Daoy (cell line): ENCODE results near the gene EPS8. TPM values are rescaled to one million over a fixed set of nuclear protein-coding genes. Genes with fewer than 3 reads are reported as not detected.

Source experiments
- DNase-seq: peaks from one replicate; pipeline ENCODE4 v3.0.0-alpha.2; 2015; ENCODE audit warnings: low read depth
- total RNA-seq: library from RNA; depleted of rRNA; stranded (reverse); fragments of >200 nt; shearing (Covaris generic); gene quantifications from 2 replicates; pipeline ENCODE4 v1.2.3, GENCODE V29; 2014

The EPS8 gene
- total RNA-seq, 1 experiment from 2014 or later: 21.1 TPM

DNA sequence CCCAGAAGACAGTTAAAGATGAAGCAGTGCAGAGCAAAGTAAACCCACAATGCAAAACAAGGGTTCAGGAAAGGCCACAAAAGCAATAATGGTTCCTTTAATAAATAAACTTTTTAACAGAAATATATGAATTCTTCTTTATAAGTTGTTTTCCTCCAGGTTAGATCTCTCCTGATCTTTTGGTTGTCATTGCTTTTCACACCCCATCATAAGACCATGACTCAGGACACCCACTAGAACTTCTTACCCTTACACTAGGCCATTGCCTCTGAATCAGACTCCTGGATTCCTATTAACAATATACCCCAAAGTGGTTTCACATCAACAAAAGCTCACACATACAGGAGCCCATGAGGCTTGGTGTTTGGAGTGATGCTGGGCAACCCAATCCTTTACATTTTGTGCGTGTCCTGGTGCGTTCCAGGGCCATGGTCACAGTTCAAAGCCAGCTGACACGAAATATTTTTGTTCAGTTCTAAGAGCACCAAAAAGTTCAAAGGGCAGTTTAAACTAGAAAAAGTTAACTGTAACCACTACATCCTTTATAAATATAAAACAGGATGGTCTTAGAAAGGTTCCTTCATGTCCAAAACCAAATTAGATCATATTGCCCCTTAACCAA lies 187.0 kb downstream of the EPS8 start:
- no peak for DNase-seq

DNA sequence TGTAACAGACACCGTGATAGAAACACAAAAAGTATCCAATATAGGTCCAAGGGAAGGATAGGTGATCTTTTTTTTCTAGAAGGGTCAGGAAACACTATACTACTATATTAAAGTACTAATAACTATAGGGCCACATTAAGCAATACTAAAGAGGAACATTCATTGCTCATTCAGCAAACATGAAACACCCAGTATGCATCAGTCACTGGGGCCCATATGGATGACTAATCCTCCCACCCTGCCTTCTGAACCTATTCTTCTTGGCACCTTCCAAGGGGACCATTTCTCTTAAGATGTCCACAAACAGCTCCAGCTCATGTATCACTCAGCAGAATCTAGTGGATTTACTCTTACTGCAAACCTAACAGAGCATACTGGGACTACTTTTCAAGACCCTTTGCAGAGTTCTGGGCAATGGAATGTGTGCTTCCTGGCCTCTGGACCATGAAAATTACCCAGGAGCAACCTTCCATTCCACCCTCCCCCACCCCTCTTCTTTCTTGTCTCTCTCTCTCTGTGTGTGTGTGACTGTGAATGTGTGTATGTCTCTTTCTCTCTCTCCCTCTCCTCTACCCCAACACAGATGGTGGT lies 187.9 kb downstream of the EPS8 start:
- DNase-seq: peak; percentile 61

DNA sequence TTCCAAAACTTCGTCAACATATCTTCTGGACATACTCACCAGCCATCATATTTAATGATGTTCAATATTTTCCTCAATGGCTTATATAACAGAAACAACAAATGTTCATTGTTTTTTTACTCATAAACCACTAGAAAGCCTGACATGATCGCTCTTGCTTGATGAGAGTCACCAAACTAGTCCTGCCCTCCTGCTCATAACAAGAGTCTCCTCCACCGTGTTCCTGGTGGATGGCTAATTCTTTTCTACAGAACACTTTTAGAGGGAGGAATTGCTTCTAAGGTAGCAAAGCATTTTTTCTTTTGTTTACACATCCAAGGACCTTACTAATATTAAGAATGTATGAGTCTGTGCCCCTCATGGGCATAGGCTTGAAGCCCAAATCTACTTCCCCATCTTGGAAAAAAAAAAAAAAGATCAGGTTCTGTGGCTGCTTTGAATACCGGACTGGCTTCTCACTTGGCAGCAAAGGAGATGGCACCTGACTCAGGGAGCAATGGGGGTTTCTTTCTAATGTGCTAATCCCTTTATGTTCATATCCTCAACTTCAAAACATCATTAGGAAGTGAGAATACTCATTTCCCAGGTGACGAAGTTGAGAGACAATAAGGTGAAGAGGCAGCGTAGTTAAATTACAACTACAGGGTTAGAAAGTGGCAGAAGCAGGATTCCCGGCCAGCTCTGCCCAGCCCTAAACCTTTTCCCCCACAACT lies 188.8 kb downstream of the EPS8 start:
- DNase-seq: no peak

DNA sequence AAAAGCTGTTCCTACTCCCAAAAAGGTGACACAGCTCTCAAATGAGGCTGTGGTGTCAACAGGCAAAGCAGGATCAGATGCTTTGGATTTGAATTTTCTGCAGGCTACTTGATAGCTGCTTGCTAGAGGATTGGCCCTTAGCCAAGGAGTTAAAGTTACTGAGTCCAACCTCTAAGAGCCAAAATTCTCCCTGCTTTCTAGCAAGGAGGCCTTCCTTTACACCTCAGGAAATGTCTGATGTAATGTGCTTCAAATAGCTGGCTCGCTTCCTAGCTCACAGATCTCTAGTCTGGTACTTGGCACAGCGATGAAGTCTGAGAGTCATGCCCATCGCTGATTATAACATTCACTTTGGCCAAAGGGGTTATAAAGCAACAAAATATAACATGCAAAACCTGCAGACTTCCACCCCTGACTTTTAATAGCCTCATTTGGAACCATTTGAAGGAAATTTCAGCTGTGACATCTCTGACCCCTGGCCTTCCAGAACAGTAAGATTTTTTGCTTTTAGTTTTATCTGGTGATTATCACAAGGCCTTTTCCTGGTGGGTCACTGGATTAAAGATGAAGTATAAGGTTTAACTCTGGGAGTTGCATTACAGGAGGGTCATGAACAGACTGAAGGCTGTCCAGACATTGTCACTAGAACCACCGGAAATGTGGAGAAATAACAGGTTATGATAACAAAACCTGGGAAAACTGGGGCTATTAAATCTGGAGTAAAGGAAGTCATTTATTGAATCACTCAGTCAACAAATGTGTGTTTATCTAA lies 189.7 kb downstream of the EPS8 start:
- DNase-seq: peak; percentile 62

DNA sequence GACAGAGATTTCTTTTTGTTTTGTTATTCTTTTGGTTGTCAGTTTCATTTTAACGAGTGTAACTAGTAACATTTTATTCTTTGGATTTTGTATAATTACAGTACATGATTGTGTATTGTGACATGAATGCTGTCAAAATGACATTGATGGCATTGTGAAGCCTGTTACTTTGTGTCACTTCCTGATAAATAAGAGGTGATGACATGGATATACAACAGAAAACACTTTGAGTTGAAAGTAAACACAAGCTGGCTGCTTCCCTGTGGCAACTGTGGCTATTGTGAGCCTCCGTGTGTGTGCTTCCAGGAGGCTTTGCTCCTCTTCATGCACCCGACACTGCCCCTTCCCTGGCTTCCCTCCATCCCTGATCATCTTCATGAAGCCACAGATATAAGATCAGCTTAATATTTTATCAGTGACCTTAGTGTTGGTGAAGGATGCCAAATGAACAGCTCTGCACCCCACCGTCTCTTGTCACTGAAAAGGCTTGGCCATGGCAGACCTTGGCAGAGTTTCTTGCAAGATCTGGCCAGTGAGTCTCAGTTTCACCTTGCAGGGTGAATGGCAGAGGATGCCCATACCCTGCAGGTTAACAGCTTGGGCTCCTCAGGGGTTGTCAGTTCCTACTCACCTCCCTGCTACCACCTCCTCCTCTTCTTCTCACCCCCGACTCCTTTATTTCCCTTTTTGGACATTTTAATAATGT lies 191.9 kb downstream of the EPS8 start:
- DNase-seq: no peak

DNA sequence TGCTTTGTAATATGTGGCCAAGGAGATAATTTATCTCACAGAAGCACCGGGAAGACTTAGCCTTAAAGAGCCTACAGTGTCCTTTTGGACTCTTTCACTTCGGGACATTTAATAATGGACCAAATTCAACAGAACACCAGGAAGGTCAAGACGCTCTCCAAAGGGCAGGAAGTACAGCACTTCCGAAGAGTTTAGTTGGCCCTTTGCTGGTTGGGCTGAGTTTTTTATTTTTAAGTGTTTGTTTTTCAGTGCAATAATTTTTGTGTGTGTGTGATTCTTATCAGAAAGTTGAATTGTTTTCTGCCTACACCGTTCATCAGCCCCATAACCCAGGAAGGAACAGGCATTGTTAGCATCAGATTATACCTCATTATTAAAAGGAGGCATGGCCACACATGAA lies 193.0 kb downstream of the EPS8 start:
- no peak for DNase-seq

DNA sequence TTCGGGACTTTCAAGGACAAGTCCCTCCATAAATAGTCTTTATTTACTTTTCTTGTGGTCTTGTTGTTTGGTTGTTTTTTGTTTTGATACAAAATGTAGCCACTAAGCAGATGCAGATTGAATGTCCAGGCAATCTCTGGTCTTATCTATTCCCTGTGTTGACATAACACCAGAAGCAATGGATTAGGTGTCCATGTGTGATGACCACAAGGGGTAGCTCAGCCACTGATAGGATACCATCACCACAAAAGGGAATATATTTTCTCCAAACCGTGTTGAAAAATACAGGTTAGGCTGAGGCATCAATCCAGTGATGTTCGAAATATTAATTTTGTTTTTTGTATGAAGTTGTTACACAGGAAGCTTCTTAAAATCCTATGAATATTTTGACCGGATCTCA lies 196.3 kb downstream of the EPS8 start:
- no peak for DNase-seq

DNA sequence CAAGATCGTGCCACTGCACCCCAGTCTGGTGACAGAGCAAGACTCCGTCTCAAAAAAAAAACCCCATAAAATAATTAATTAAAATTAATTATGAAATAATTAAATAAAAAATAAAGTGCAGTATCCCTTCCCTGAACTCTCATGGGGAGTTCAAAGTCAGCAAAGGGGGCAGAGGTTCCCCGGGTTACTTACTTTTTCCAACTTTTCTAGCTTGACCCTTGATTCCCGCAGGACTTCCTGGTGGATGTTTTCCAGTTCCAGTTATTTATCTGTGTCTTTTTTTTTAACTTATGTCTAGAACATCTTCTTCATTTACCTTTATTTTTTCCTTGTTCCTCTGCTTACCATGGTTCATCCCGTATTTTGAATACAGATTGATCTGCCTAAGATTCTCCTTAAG lies 197.4 kb downstream of the EPS8 start:
- no peak for DNase-seq

DNA sequence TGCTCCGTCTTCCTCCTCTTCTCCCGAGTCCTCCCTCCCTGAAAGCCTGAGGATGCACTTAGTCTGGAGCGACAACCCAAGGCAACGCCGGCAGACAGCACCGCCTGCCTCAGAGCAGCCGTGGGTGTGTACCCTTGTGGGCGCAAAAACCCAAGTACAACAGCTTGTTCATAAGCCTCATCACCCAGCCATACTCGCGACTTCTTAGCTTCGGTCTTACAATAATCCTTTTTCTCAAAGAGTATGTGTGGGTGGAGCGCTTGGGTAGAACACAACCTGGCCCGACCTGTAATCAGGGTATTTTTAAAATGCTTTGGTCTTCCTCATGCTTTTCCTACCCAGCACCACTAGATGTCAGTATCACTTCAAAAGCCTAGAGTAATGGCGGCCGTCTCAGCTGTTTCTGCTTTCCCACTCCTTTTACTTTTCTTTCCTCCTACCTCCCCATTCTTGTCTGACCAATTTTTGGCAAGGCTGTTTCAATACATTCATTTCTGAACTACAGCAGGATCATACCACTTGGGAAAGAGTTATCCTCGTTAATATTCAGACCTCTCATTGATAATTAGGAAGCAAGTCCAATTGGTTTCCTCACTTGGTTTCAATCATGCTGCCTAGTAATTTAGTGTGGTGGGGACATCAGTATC lies 198.9 kb downstream of the EPS8 start:
- peak; percentile 65 for DNase-seq

DNA sequence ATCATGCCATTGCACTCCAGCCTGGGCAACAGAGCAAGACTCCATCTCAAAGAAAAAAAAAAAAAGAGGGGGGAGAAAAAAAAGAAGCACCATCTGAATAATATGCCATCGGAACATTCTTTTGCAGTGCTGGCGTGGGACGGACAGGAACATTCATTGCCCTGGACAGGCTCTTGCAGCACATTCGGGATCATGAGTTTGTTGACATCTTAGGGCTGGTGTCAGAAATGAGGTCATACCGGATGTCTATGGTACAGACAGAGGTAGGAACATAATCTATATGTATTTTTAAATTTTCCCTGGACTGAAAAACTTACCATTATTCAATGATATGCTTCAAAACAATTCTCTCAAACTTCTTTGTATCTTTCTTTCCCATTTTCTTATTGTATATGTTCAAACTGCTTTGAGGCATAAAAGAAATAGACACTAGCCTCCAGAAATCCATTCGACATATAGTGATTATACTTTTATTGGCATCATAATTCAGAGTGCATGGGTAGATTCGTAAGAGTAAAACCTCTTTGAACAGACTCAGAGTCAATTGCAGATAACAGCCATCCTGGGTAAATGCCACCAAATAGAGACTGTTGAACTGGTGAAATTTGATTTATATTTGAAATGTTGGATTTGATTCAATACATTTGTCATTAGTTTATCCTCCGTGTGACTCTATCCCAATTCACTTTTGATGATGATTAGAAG lies 199.7 kb downstream of the EPS8 start:
- DNase-seq: no peak

DNA sequence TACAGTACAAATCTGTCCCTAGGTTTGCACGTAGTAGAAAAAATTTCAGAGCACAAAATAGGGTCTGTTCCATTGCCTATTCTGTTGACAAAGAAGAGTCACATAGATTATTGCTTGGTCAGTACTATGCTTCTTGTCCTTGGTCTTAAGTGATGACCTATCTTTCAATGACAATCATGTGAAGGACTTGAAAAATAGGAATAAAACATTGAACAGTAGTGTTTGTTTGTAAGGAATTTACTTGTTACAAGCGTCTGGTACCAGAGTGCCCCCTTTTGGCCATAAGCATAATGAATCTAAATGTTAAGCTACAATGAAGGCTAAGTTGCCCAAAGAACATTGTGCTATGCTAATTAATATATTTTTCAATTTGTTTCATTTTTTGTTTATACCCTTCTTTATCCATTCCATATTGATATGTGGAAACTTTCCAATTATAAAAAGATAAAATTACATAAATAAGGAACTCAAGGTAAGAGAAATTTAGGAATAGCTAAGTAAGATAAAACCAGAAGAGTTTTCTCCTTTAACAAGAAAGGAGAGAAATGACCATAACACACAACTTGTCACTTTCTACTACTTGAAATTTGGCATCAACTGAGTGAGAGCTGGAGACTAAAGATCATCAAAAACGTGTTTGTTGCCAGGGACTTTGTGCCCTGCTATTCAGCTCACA lies 204.7 kb downstream of the EPS8 start:
- peak; percentile 49 for DNase-seq

DNA sequence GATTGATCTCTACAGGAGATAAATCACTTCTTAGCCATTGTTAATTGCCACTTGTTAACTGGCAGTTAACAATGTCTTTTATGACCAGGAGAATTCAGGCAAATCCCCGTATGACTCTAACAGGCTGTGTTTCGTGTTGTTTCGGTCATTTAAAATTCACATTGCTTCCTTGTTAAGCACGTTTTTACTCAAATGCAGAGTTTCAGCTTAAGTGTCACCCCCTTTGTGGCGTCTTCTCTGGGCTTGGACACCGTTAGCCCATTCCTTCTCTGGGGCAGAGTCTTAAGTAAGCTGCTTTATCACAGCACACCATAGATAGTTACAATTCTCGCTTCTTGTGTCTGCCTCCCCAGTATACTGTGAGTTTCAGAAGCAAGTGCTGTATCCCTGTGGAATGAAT lies 205.4 kb downstream of the EPS8 start:
- no peak for DNase-seq

DNA sequence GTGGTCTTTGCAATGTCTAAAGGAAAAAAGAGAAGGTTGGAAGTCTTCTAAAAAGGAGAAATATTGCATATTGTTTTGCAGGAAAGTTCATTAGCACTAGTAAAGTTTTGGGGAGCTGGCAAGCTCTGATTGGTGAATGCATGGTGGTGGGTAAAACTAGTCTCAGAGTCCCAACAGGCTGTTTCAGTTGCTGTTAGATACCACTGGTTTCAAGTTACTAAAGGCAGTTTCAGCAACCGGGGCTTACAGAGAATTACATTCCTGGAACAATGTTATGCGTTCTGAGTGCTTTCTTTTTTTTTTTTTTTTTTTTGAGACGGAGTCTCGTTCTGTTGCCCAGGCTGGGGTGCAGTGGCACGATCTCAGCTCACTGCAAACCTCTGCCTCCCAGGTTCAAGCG lies 208.2 kb downstream of the EPS8 start:
- DNase-seq: no peak

DNA sequence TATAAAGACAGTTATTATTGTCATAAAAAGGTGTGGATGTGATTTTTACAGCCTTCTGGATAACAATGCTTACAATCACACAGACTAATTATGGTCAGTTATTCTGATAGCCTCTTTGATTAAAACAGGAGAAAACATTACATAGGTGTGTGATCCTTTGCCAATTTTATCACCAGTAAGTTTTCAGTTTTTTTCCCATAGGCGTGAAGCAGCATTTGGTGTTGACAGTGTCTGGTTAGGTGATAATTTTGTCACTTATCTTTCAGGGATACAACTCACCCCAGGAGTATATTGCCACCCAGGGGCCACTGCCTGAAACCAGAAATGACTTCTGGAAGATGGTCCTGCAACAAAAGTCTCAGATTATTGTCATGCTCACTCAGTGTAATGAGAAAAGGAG lies 208.8 kb downstream of the EPS8 start:
- DNase-seq: no peak

DNA sequence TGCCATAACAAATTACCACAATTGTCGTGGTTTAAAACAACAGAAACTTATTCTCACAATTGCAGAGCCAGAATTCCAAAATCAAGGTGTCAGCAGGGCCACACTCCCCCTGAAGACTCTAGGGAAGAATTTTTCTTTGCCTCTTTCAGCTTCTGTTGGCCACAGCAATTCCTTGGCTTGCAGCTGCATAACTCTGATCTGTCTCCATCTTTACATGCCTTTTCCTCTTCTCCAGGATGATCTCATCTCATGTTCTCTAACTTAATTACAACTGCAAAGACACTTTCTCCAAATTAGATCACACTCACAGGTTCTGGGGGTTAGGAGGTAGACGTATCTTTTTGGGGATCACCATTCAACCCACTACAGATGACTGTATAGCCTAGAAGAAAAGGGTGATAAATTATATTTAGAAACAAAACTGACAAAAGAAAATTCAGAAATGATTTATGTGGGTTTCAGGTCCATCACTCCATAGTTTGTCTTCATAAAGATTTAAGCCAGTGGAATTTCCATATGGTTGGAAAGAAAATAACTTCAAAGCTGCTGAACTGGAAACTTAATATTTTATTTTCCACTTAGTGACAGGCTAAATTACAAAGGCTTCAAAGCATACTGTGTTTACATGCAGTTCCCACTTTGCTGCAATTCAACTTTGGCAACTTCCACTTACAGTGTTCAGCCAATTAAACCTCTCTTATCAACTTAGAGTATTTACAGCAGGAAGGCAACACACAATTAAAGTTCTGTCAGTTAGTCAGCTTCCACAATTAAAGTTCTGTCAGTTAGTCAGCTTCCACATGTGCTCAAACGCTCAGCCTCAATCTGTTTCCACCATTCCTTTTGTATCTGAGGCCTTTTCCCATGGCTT lies 213.3 kb downstream of the EPS8 start:
- no peak for DNase-seq

DNA sequence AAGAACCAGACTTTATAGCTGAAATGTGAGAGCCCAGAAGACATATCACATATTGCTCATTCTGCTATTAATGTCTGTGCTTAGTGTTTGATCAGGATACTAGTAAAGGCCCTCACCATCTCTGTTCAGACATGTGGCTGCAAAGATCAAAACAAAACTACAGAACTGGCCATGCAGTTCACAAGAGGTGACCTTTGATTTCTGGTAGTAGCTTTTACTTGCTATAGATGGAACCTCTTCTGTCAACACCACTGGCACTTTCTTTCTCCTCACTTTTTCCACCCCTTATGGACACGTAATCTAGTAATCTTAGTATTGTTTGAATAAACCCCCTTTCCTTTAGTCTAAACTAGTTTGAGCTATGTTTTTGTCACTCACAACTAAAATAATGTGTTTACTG lies 214.8 kb downstream of the EPS8 start:
- no peak for DNase-seq
